Measurements from ENCODE around the gene CREBRF. TPM values are rescaled to one million over a fixed set of nuclear protein-coding genes. Genes with fewer than 3 reads are reported as not detected.

CREBRF gene
- total and polyA plus RNA-seq, 4 donors = 2.0 to 12.0 (median 7.7) TPM

GRCh38 chr5:173172166-173172565 lies 116.0 kb downstream of the CREBRF start:
- 84% methylated on average over 8 of the region's 8 CpGs for WGBS
- H3K27me3 ChIP-seq (ENCODE audit: control insufficient read depth in 4 of 4, insufficient read depth in 4 of 4, low read length in 3 of 4) = no peaks in the 10 kb centered on the region
- no peaks in the 10 kb centered on the region for H3K9me3 ChIP-seq (ENCODE audit: control insufficient read depth in 4 of 4, low read length in 3 of 4)
- H3K4me3 ChIP-seq (ENCODE audit: low read depth in 1 of 3, low read length in 3 of 3) = no peak overlapping the region
- H3K27ac ChIP-seq (ENCODE audit: low read depth in 1 of 2, low read length in 2 of 2) = no peak overlapping the region
- TF ChIP-seq HNF4A (conservative IDR thresholded peaks at IDR 0.05) = no peak
- TF ChIP-seq FOXA2 (IDR thresholded peaks at IDR 0.05) = no peak
- TF ChIP-seq, protein P1, sequence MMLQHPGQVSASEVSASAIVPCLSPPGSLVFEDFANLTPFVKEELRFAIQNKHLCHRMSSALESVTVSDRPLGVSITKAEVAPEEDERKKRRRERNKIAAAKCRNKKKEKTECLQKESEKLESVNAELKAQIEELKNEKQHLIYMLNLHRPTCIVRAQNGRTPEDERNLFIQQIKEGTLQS (IDR thresholded peaks at IDR 0.05) = no peak
- no peak for TF ChIP-seq NR2F2 (IDR thresholded peaks at IDR 0.05)
- no peak for TF ChIP-seq YY1 (IDR thresholded peaks at IDR 0.05)
- no peak for TF ChIP-seq CTCF (IDR thresholded peaks at IDR 0.05; ENCODE audit: low read depth, low read length, missing input control)
- no peak for TF ChIP-seq RXRA (IDR thresholded peaks at IDR 0.05)
- no peak for TF ChIP-seq TAF1 (conservative IDR thresholded peaks at IDR 0.05)
- TF ChIP-seq RAD21 (IDR thresholded peaks at IDR 0.05) = no peak
- TF ChIP-seq REST (IDR thresholded peaks at IDR 0.05) = no peak
- no peak for TF ChIP-seq MAX (IDR thresholded peaks at IDR 0.05)
- no peak for TF ChIP-seq JUND (IDR thresholded peaks at IDR 0.05)
- no peak for TF ChIP-seq GABPA (IDR thresholded peaks at IDR 0.05 in 1 of 2, conservative IDR thresholded peaks at IDR 0.05 in 1 of 2)
- no peaks in the 10 kb centered on the region for H3K4me1 ChIP-seq (ENCODE audit: control insufficient read depth in 4 of 4, insufficient read depth in 4 of 4, low read length in 3 of 4)
- no peaks in the 10 kb centered on the region for H3K36me3 ChIP-seq (ENCODE audit: control insufficient read depth in 4 of 4, insufficient read depth in 3 of 4, low read depth in 1 of 4, low read length in 3 of 4)
- no peak overlapping the region for H3K9ac ChIP-seq (ENCODE audit: low read depth in 1 of 2, low read length in 2 of 2)
- DNase-seq (ENCODE audit: low spot score) = no peak

GRCh38 chr5:173175523-173175922 lies 119.4 kb downstream of the CREBRF start:
- H3K9me3 ChIP-seq (ENCODE audit: control insufficient read depth in 4 of 4, low read length in 3 of 4) = peaks cover 0 to 3% (median 0%) of the 10 kb centered on the region in 4 donors
- H3K4me3 ChIP-seq (ENCODE audit: low read depth in 1 of 3, low read length in 3 of 3) = no peak overlapping the region
- H3K9ac ChIP-seq (ENCODE audit: low read depth in 1 of 2, low read length in 2 of 2) = no peak overlapping the region
- H3K27me3 ChIP-seq (ENCODE audit: control insufficient read depth in 4 of 4, insufficient read depth in 4 of 4, low read length in 3 of 4) = no peaks in the 10 kb centered on the region
- no peaks in the 10 kb centered on the region for H3K4me1 ChIP-seq (ENCODE audit: control insufficient read depth in 4 of 4, insufficient read depth in 4 of 4, low read length in 3 of 4)
- DNase-seq (ENCODE audit: low spot score) = no peak
- H3K36me3 ChIP-seq (ENCODE audit: control insufficient read depth in 4 of 4, insufficient read depth in 3 of 4, low read depth in 1 of 4, low read length in 3 of 4) = no peaks in the 10 kb centered on the region
- no peak overlapping the region for H3K27ac ChIP-seq (ENCODE audit: low read depth in 1 of 2, low read length in 2 of 2)
- TF ChIP-seq NR2F2 (IDR thresholded peaks at IDR 0.05) = no peak
- no peak for TF ChIP-seq FOXA2 (IDR thresholded peaks at IDR 0.05)
- TF ChIP-seq, protein P2, sequence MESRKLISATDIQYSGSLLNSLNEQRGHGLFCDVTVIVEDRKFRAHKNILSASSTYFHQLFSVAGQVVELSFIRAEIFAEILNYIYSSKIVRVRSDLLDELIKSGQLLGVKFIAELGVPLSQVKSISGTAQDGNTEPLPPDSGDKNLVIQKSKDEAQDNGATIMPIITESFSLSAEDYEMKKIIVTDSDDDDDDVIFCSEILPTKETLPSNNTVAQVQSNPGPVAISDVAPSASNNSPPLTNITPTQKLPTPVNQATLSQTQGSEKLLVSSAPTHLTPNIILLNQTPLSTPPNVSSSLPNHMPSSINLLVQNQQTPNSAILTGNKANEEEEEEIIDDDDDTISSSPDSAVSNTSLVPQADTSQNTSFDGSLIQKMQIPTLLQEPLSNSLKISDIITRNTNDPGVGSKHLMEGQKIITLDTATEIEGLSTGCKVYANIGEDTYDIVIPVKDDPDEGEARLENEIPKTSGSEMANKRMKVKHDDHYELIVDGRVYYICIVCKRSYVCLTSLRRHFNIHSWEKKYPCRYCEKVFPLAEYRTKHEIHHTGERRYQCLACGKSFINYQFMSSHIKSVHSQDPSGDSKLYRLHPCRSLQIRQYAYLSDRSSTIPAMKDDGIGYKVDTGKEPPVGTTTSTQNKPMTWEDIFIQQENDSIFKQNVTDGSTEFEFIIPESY (IDR thresholded peaks at IDR 0.05) = no peak
- TF ChIP-seq HNF4G (IDR thresholded peaks at IDR 0.05) = no peak
- no peak for TF ChIP-seq HNF4A (conservative IDR thresholded peaks at IDR 0.05)
- TF ChIP-seq YY1 (IDR thresholded peaks at IDR 0.05) = no peak
- WGBS = 44% methylated on average over 4 of the region's 4 CpGs
